GM12892 (cell line): ENCODE data around the gene MED29.

Experiments
- POLR2A ChIP-seq: IDR thresholded peaks from 2 replicates; pipeline ENCODE4 v1.6.1; 2011; ENCODE audit warnings: low read depth, low read length, control low read depth
- POLR2AphosphoS5 ChIP-seq: IDR thresholded peaks from 2 replicates; pipeline ENCODE4 v1.6.1; 2011; ENCODE audit warnings: low read depth, low read length, control low read depth

GRCh38 chr19:39347332-39348164 is 43.6 kb upstream of the MED29 start:
- TF ChIP-seq POLR2AphosphoS5 (no peak), POLR2A (no peak)
